H1 (cell line): ENCODE measurements around the gene ADIPOR2.

Experiments
- CTCF ChIP-seq, 3 experiments: IDR thresholded peaks; 1 replicate in 2 of 3; 2 replicates in 1 of 3; pipeline versions ENCODE4 v1.5.1 to v1.6.1; 2011; ENCODE audit warnings: low read length in 3 of 3, mild to moderate bottlenecking in 3 of 3, inconsistent platforms in 2 of 3, low read depth in 1 of 3, moderate library complexity in 1 of 3; ENCODE audit not compliant: insufficient read depth in 1 of 3; ENCODE audit errors: control extremely low read depth in 1 of 3
- EZH2 ChIP-seq: fragments of 200-600 bp; sonication (generic); IDR thresholded peaks from 2 replicates; pipeline ENCODE4 v1.7.1; 2012; ENCODE audit warnings: low read depth, mild to moderate bottlenecking, moderate library complexity, low read length, inconsistent platforms; ENCODE audit not compliant: severe bottlenecking

GRCh38 chr12:1688086-1688710, 2.7 kb upstream of the ADIPOR2 start:
- TF ChIP-seq EZH2 (no peak), CTCF (IDR thresholded peaks at IDR 0.05; ENCODE audit: control extremely low read depth in 1 of 3, insufficient read depth in 1 of 3, low read depth in 1 of 3, low read length in 3 of 3) (no peak)
